T-helper 2 cell (primary cell): ENCODE data around the gene TNS3.

Experiments used
- DNase-seq, 5 experiments: peaks; one replicate each; pipeline versions ENCODE4 v3.0.0 to v3.0.0-alpha.2; 2012 to 2022

Gene TNS3

GRCh38 chr7:47320296-47320695 lies 261.6 kb downstream of the TNS3 start:
- no peak for DNase-seq

- no peak for DNase-seq
Measured at GRCh38 chr7:47318395-47319182, 263.3 kb downstream of the TNS3 start.

GRCh38 chr7:47317487-47317886 lies 264.4 kb downstream of the TNS3 start:
- peak in 1 of 5 experiments; percentile 2 for DNase-seq

- DNase-seq: no peak
Measured at GRCh38 chr7:47314728-47315607, 266.9 kb downstream of the TNS3 start.

GRCh38 chr7:47314248-47314647 lies 267.7 kb downstream of the TNS3 start:
- peak in 1 of 5 experiments; percentile 26 for DNase-seq

GRCh38 chr7:47313564-47313963 lies 268.3 kb downstream of the TNS3 start:
- no peak for DNase-seq

- no peak for DNase-seq
Measured at GRCh38 chr7:47311891-47312290, 270.0 kb downstream of the TNS3 start.

- no peak for DNase-seq
Measured at GRCh38 chr7:47310020-47310419, 271.9 kb downstream of the TNS3 start.

GRCh38 chr7:47308808-47309207 lies 273.1 kb downstream of the TNS3 start:
- DNase-seq: no peak

GRCh38 chr7:47307311-47307710 lies 274.6 kb downstream of the TNS3 start:
- DNase-seq: no peak

GRCh38 chr7:47304727-47305719 lies 276.9 kb downstream of the TNS3 start:
- DNase-seq: no peak

- DNase-seq: no peak
Measured at GRCh38 chr7:47303695-47304453, 278.0 kb downstream of the TNS3 start.

GRCh38 chr7:47303014-47303694 lies 278.8 kb downstream of the TNS3 start:
- DNase-seq: no peak

GRCh38 chr7:47302560-47302959 lies 279.4 kb downstream of the TNS3 start:
- no peak for DNase-seq

GRCh38 chr7:47301657-47302295 lies 280.1 kb downstream of the TNS3 start:
- no peak for DNase-seq

- DNase-seq: no peak
Measured at GRCh38 chr7:47301105-47301477, 280.8 kb downstream of the TNS3 start.

- no peak for DNase-seq
Measured at GRCh38 chr7:47300472-47301104, 281.3 kb downstream of the TNS3 start.

GRCh38 chr7:47299496-47299895 lies 282.4 kb downstream of the TNS3 start:
- DNase-seq: no peak

- DNase-seq: no peak
Measured at GRCh38 chr7:47298636-47299035, 283.3 kb downstream of the TNS3 start.

- no peak for DNase-seq
Measured at GRCh38 chr7:47297120-47297519, 284.8 kb downstream of the TNS3 start.
